Measurements from ENCODE around the gene RLN3. TPM values are rescaled to one million over a fixed set of nuclear protein-coding genes. Genes with fewer than 3 reads are reported as not detected.
"Not testable (repeated sequence)": the region's sequence is repeated elsewhere in the genome, so short reads cannot be mapped to it uniquely, and the experiment has no call there.

The RLN3 gene
- total RNA-seq, 2 donors from 2014 or later: not detected

- Mint-ChIP-seq H3K4me1 (ENCODE audit: low read depth) (peaks cover 19% of the 10 kb centered on the region), H3K36me3 (ENCODE audit: insufficient read depth in 2 of 2) (no peaks in the 10 kb centered on the region), H3K9me3 (no peaks in the 10 kb centered on the region), H3K4me3 (no peak overlapping the region), H3K27ac (no peak overlapping the region), H3K27me3 (ENCODE audit: low read depth) (no peaks in the 10 kb centered on the region)
- ATAC-seq (replicated peaks in 1 of 2): peak in 1 of 2 donors; percentile 33
- no peak for DNase-seq
Measured at GRCh38 chr19:14019100-14019499, 8.8 kb upstream of the RLN3 start.

DNA sequence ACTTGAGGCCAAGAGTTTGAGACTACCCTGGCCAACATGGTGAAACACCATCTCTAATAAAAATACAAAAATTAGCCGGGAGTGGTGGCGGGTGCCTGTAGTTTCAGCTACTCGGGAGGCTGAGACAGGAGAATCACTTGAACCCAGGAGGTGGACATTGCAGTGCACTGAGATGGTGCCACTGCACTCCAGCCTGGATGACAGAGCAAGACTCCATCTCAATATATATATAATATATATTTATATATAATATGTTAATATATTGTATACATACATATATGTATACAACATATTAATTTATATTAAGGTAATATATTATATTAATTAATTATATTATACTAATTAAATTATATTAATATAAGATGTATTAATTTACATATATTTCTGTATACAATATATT is 8.2 kb upstream of the RLN3 start:
- not testable (repeated sequence) for H3K27me3 Mint-ChIP-seq (ENCODE audit: low read depth); H3K27ac Mint-ChIP-seq; H3K36me3 Mint-ChIP-seq (ENCODE audit: insufficient read depth in 2 of 2); ATAC-seq (replicated peaks in 1 of 2); DNase-seq; H3K9me3 Mint-ChIP-seq; H3K4me3 Mint-ChIP-seq
- peaks cover 19% of the 10 kb centered on the region for H3K4me1 Mint-ChIP-seq (ENCODE audit: low read depth)

GRCh38 chr19:14021474-14021873 is 6.5 kb upstream of the RLN3 start:
- Mint-ChIP-seq H3K4me3 (no peak overlapping the region), H3K27ac (no peak overlapping the region), H3K27me3 (ENCODE audit: low read depth) (no peaks in the 10 kb centered on the region), H3K9me3 (no peaks in the 10 kb centered on the region), H3K4me1 (ENCODE audit: low read depth) (peaks cover 14% of the 10 kb centered on the region), H3K36me3 (ENCODE audit: insufficient read depth in 2 of 2) (no peaks in the 10 kb centered on the region)
- ATAC-seq (replicated peaks in 1 of 2) (peak; percentile 55 to 76), DNase-seq (no peak)

DNA sequence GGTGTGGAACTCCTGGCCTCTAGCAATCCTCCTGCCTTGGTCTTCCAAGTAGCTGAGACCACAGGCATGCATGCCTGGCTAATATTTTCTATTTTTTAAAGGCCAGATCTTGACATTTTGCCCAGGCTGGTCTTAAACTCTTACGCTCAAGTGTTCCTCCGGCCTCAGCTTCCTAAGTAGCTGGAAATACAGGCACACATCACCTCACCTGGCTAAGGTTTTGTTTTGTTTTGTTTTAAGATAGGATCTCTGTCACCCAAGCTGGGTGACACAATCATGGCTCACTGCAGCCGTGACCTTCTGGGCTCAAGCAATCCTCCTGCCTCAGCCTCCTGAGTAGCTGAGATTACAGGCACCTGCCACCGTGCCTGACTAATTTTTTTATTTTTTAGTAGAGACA is 5.5 kb upstream of the RLN3 start:
- peaks cover 14% of the 10 kb centered on the region for H3K4me1 Mint-ChIP-seq (ENCODE audit: low read depth)
- no peak overlapping the region for H3K4me3 Mint-ChIP-seq
- H3K27ac Mint-ChIP-seq: no peak overlapping the region
- no peak for DNase-seq
- H3K27me3 Mint-ChIP-seq (ENCODE audit: low read depth): no peaks in the 10 kb centered on the region
- H3K9me3 Mint-ChIP-seq: no peaks in the 10 kb centered on the region
- no peak for ATAC-seq (replicated peaks in 1 of 2)
- H3K36me3 Mint-ChIP-seq (ENCODE audit: insufficient read depth in 2 of 2): no peaks in the 10 kb centered on the region

DNA sequence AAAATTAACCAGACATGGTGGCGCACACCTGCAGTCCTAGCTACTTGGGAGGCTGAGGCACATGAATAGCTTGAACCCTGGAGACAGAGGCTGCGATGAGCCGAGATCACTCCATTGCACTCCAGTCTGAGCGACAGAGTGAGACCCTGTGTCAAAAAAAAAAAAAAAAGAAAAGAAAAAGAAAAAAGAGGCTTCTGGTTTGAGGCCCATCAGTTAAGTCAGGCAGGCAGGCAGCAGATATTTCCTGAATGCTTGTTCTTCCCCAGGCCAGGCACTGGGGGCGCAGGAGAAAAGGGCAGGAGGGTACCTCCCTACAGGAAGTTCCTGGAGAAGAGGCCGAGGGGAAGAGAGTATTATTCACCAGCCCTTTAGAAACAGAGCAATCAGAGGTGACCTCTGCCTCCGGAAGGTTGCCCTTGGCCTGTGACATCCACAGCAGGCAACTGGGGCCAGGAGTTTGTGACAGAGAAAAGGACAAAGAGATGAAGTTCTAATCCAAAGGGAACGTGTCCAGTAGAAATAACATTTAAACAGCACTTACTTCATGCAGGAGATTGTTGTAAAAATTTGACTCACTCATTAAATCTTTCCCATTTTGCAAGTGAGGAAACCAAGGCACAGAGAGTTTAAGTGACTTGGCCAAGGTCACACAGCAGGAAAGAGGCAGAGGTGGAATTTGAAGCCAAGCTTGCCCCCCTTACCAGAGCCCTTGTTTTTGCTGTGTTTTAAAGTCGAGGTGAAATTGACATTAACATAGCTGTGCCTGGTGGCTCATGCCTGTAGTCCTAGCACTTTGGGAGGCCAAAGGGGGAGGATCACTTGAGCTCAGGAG is 4.3 kb upstream of the RLN3 start:
- Mint-ChIP-seq H3K4me3 (no peak overlapping the region), H3K9me3 (no peaks in the 10 kb centered on the region), H3K36me3 (ENCODE audit: insufficient read depth in 2 of 2) (no peaks in the 10 kb centered on the region), H3K4me1 (ENCODE audit: low read depth) (peaks cover 14% of the 10 kb centered on the region), H3K27ac (no peak overlapping the region), H3K27me3 (ENCODE audit: low read depth) (no peaks in the 10 kb centered on the region)
- ATAC-seq (replicated peaks in 1 of 2) (no peak), DNase-seq (no peak)

GRCh38 chr19:14026652-14027192 is 1.2 kb upstream of the RLN3 start:
- H3K27me3 Mint-ChIP-seq (ENCODE audit: low read depth); ATAC-seq (replicated peaks in 1 of 2); H3K27ac Mint-ChIP-seq; DNase-seq; H3K9me3 Mint-ChIP-seq; H3K36me3 Mint-ChIP-seq (ENCODE audit: insufficient read depth in 2 of 2); H3K4me3 Mint-ChIP-seq: not testable (repeated sequence)
- H3K4me1 Mint-ChIP-seq (ENCODE audit: low read depth): peaks cover 19% of the 10 kb centered on the region

- Mint-ChIP-seq H3K4me1 (ENCODE audit: low read depth) (peaks cover 13% of the 10 kb centered on the region), H3K36me3 (ENCODE audit: insufficient read depth in 2 of 2) (peaks cover 2 to 6% of the 10 kb centered on the region in 2 donors), H3K27ac (no peak overlapping the region), H3K9me3 (no peaks in the 10 kb centered on the region), H3K27me3 (ENCODE audit: low read depth) (no peaks in the 10 kb centered on the region), H3K4me3 (no peak overlapping the region)
- DNase-seq: no peak
- ATAC-seq (replicated peaks in 1 of 2): no peak
Measured at GRCh38 chr19:14028901-14029300, 953 bp downstream of the RLN3 start.

DNA sequence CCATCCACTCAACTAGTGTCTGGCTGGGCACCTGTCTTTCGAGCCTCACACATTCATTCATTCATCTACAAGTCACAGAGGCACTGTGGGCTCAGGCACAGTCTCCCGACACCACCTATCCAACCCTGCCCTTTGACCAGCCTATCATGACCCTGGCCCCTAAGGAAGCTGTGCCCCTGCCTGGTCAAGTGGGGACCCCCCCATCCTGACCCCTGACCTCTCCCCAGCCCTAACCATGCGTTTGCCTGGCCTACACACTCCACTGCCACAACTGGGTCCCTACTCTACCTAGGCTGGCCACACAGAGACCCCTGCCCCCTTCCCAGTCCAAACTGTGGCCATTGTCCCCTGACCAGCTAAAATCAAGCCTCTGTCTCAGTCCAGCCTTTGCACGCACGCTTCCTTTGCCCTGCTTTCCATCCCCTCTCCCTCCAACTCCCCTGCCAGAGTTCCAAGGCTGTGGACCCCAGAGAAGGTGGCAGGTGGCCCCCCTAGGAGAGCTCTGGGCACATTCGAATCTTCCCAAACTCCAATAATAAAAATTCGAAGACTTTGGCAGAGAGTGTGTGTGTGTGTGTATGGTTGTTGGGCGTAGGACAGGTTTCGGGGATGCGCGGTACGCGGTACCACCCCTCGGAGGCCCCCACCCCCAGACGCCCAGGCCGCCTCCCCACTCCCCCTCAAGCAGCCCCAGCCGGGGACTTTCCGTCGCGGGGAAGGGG is 3.2 kb downstream of the RLN3 start:
- H3K27me3 Mint-ChIP-seq (ENCODE audit: low read depth): no peaks in the 10 kb centered on the region
- peaks cover 16% of the 10 kb centered on the region for H3K4me1 Mint-ChIP-seq (ENCODE audit: low read depth)
- H3K27ac Mint-ChIP-seq: peak overlapping the region; percentile 87
- DNase-seq: no peak
- no peak for ATAC-seq (replicated peaks in 1 of 2)
- peak overlapping the region; percentile 83 to 95 for H3K4me3 Mint-ChIP-seq
- no peaks in the 10 kb centered on the region for H3K9me3 Mint-ChIP-seq
- peaks cover 4 to 11% of the 10 kb centered on the region in 2 donors for H3K36me3 Mint-ChIP-seq (ENCODE audit: insufficient read depth in 2 of 2)

- peaks cover 16% of the 10 kb centered on the region for H3K4me1 Mint-ChIP-seq (ENCODE audit: low read depth)
- H3K36me3 Mint-ChIP-seq (ENCODE audit: insufficient read depth in 2 of 2): peaks cover 4 to 14% of the 10 kb centered on the region in 2 donors
- peak within 1 kb of the TSS; percentile 83 to 95 for H3K4me3 Mint-ChIP-seq
- peak; percentile 82 to 85 for ATAC-seq (replicated peaks in 1 of 2)
- peak; percentile 79 to 82 for DNase-seq
- H3K9me3 Mint-ChIP-seq: no peaks in the 10 kb centered on the region
- peak within 1 kb of the TSS; percentile 87 for H3K27ac Mint-ChIP-seq
- no peaks in the 10 kb centered on the region for H3K27me3 Mint-ChIP-seq (ENCODE audit: low read depth)
Measured at GRCh38 chr19:14031719-14032480, 4.0 kb downstream of the RLN3 start, which contains the start of gene IL27RA. Gene IL27RA, plus strand, starts transcription at chr19:14031762. Its CDS starts 111 bp downstream, at chr19:14031873.

- peak overlapping the region; percentile 78 for H3K27ac Mint-ChIP-seq
- ATAC-seq (replicated peaks in 1 of 2): no peak
- peak overlapping the region; percentile 53 to 55 for H3K4me3 Mint-ChIP-seq
- peaks cover 23% of the 10 kb centered on the region for H3K4me1 Mint-ChIP-seq (ENCODE audit: low read depth)
- no peak for DNase-seq
- H3K9me3 Mint-ChIP-seq: no peaks in the 10 kb centered on the region
- peaks cover 6 to 21% of the 10 kb centered on the region in 2 donors for H3K36me3 Mint-ChIP-seq (ENCODE audit: insufficient read depth in 2 of 2)
- no peaks in the 10 kb centered on the region for H3K27me3 Mint-ChIP-seq (ENCODE audit: low read depth)
Measured at GRCh38 chr19:14033946-14034345, 6.0 kb downstream of the RLN3 start.

DNA sequence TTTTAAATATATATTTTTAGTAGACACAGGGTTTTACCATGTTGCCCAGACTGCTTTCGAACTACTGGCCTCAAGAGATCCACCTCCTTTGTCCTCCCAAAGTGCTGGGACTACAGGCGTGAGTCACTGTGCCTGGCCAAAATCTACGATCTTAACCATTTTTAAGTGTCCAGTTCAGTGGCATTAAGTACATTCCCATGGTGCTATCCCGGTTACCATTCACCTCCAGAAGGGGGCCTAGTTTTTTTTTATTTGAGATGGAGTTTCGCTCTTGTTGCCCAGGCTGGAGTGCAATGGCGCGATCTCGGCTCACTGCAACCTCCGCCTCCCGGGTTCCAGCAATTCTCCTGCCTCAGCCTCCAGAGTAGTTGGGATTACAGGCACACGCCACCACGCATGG is 7.2 kb downstream of the RLN3 start:
- Mint-ChIP-seq H3K4me1 (ENCODE audit: low read depth) (peaks cover 23% of the 10 kb centered on the region), H3K36me3 (ENCODE audit: insufficient read depth in 2 of 2) (peaks cover 6 to 22% of the 10 kb centered on the region in 2 donors)
- H3K9me3 Mint-ChIP-seq; H3K4me3 Mint-ChIP-seq; ATAC-seq (replicated peaks in 1 of 2); H3K27me3 Mint-ChIP-seq (ENCODE audit: low read depth); H3K27ac Mint-ChIP-seq; DNase-seq: not testable (repeated sequence)

GRCh38 chr19:14035706-14036105 is 7.8 kb downstream of the RLN3 start:
- Mint-ChIP-seq H3K9me3 (no peaks in the 10 kb centered on the region), H3K4me3 (no peak overlapping the region), H3K4me1 (ENCODE audit: low read depth) (peaks cover 23% of the 10 kb centered on the region), H3K27ac (peak overlapping the region; percentile 50), H3K27me3 (ENCODE audit: low read depth) (no peaks in the 10 kb centered on the region), H3K36me3 (ENCODE audit: insufficient read depth in 2 of 2) (peaks cover 6 to 23% of the 10 kb centered on the region in 2 donors)
- DNase-seq (no peak), ATAC-seq (replicated peaks in 1 of 2) (no peak)

Measured in activated T-cell treated with anti-CD3 and anti-CD28 coated beads, Interleukin-2, amount 50 U/mL, for 72 hours (primary cell).